Endodermal cell (in vitro differentiated cells): Measurements from ENCODE around the gene WFS1. TPM values are rescaled to one million over a fixed set of nuclear protein-coding genes. Genes with fewer than 3 reads are reported as not detected.

ENCODE experiments used
- DNase-seq: peaks from one replicate; pipeline ENCODE4 v3.0.0-alpha.2; 2017
- H3K27ac ChIP-seq: 2 replicates; pipeline ENCODE4 v1.5.1; 2013; ENCODE audit warnings: mild to moderate bottlenecking, low read depth, low read length, moderate library complexity
- H3K27me3 ChIP-seq: 2 replicates; pipeline ENCODE4 v1.6.1; 2013; ENCODE audit warnings: mild to moderate bottlenecking, low read length, moderate library complexity; ENCODE audit not compliant: insufficient read depth, control insufficient read depth, poor library complexity, severe bottlenecking
- H3K36me3 ChIP-seq: 2 replicates; pipeline ENCODE4 v1.7.0; 2013; ENCODE audit warnings: mild to moderate bottlenecking, low read length, moderate library complexity; ENCODE audit not compliant: control insufficient read depth, insufficient read depth
- H3K4me1 ChIP-seq: one replicate; pipeline ENCODE4 v1.7.0; 2013; ENCODE audit warnings: low read length; ENCODE audit not compliant: control insufficient read depth, insufficient read depth
- H3K4me3 ChIP-seq: 2 replicates; pipeline ENCODE4 v1.5.1; 2013; ENCODE audit warnings: mild to moderate bottlenecking, low read length, moderate library complexity
- H3K9ac ChIP-seq: 2 replicates; pipeline ENCODE4 v1.6.1; 2013; ENCODE audit warnings: mild to moderate bottlenecking, low read length, moderate library complexity; ENCODE audit not compliant: poor library complexity, severe bottlenecking; ENCODE audit errors: extremely low read depth
- H3K9me3 ChIP-seq: 2 replicates; pipeline ENCODE4 v1.6.1; 2013; ENCODE audit warnings: mild to moderate bottlenecking, low read length, moderate library complexity; ENCODE audit not compliant: control insufficient read depth
- H3K27ac Mint-ChIP-seq: 2 replicates; pipeline ENCODE4 v1.8.0; 2020; ENCODE audit warnings: mixed read lengths
- H3K27me3 Mint-ChIP-seq: 2 replicates; pipeline ENCODE4 v1.8.0; 2021; ENCODE audit warnings: mild to moderate bottlenecking, mixed read lengths; ENCODE audit not compliant: insufficient read depth
- H3K36me3 Mint-ChIP-seq: 2 replicates; pipeline ENCODE4 v1.8.0; 2020; ENCODE audit warnings: low read depth, mixed read lengths
- H3K4me1 Mint-ChIP-seq: 2 replicates; pipeline ENCODE4 v1.8.0; 2020; ENCODE audit warnings: mixed read lengths
- H3K4me3 Mint-ChIP-seq: 2 replicates; pipeline ENCODE4 v1.8.0; 2020; ENCODE audit warnings: mild to moderate bottlenecking, moderate library complexity, mixed read lengths
- H3K9me3 Mint-ChIP-seq: 2 replicates; pipeline ENCODE4 v1.8.0; 2020; ENCODE audit warnings: mild to moderate bottlenecking, mixed read lengths
- CTCF ChIP-seq: fragments of 200-600 bp; sonication (generic); conservative IDR thresholded peaks from 2 replicates; pipeline ENCODE4 v1.5.0; 2021; ENCODE audit warnings: antibody characterized with exemption, mild to moderate bottlenecking
- WGBS, 2 experiments: methylation state at CpG; one replicate each; pipeline versions ENCODE4 v1.1.5 to v1.1.7; 2013; ENCODE audit warnings: missing lambda C conversion rate in 2 of 2, mixed read lengths in 1 of 2; ENCODE audit not compliant: insufficient coverage in 1 of 2, insufficient read length in 1 of 2; 5-methylcytosine and 5-hydroxymethylcytosine counted together
- total RNA-seq, 2 donors: library from RNA; stranded (reverse); fragmentation: NEBNext Ultra II Directional in 1 of 2; extraction: Animal tissue kit (Norgen Biotek cat#: 25700) in 1 of 2; gene quantifications; 2 replicates in 1 of 2; 3 replicates in 1 of 2; pipeline ENCODE4 v1.2.1, GENCODE V29; 2021

The WFS1 gene
- total RNA-seq, 2 donors from 2014 or later: 25.3 to 26.1 TPM

- no peak overlapping the region for H3K4me3 ChIP-seq
- no peak overlapping the region for H3K27ac ChIP-seq
- H3K27me3 ChIP-seq: no peaks in the 10 kb centered on the region
- no peaks in the 10 kb centered on the region for H3K9me3 ChIP-seq
- H3K4me1 ChIP-seq: no peaks in the 10 kb centered on the region
- no peak overlapping the region for H3K4me3 Mint-ChIP-seq
- no peak overlapping the region for H3K9ac ChIP-seq
- H3K4me1 Mint-ChIP-seq: peaks cover 9% of the 10 kb centered on the region
- WGBS, 2 experiments: 84 to 90% methylated on average over 18 to 19 of the region's 19 CpGs
- no peaks in the 10 kb centered on the region for H3K36me3 ChIP-seq
- no peak for DNase-seq
- H3K27ac Mint-ChIP-seq: no peak overlapping the region
- H3K27me3 Mint-ChIP-seq: no peaks in the 10 kb centered on the region
- no peaks in the 10 kb centered on the region for H3K9me3 Mint-ChIP-seq
- H3K36me3 Mint-ChIP-seq: peaks cover 3% of the 10 kb centered on the region
- TF ChIP-seq CTCF: no peak
These were observed 80.4 kb downstream of the WFS1 start for GRCh38 chr4:6349896-6350603.

GRCh38 chr4:6350646-6351045 is 81.0 kb downstream of the WFS1 start:
- TF ChIP-seq CTCF: no peak
- 89 to 95% methylated on average over 6 to 8 of the region's 8 CpGs for WGBS, 2 experiments
- no peaks in the 10 kb centered on the region for H3K27me3 Mint-ChIP-seq
- peaks cover 12% of the 10 kb centered on the region for H3K4me1 Mint-ChIP-seq
- Histone ChIP-seq H3K27me3 (no peaks in the 10 kb centered on the region), H3K27ac (no peak overlapping the region), H3K9me3 (no peaks in the 10 kb centered on the region), H3K36me3 (no peaks in the 10 kb centered on the region), H3K9ac (no peak overlapping the region), H3K4me3 (no peak overlapping the region), H3K4me1 (no peaks in the 10 kb centered on the region)
- DNase-seq: no peak
- H3K27ac Mint-ChIP-seq: no peak overlapping the region
- no peak overlapping the region for H3K4me3 Mint-ChIP-seq
- no peaks in the 10 kb centered on the region for H3K9me3 Mint-ChIP-seq
- peaks cover 3% of the 10 kb centered on the region for H3K36me3 Mint-ChIP-seq

GRCh38 chr4:6351246-6352000 is 81.8 kb downstream of the WFS1 start:
- no peaks in the 10 kb centered on the region for H3K9me3 ChIP-seq
- H3K9ac ChIP-seq: no peak overlapping the region
- no peak overlapping the region for H3K4me3 ChIP-seq
- no peaks in the 10 kb centered on the region for H3K4me1 ChIP-seq
- H3K36me3 Mint-ChIP-seq: no peaks in the 10 kb centered on the region
- H3K27me3 ChIP-seq: no peaks in the 10 kb centered on the region
- TF ChIP-seq CTCF: no peak
- no peaks in the 10 kb centered on the region for H3K27me3 Mint-ChIP-seq
- H3K9me3 Mint-ChIP-seq: no peaks in the 10 kb centered on the region
- 93 to 96% methylated on average over 15 to 20 of the region's 22 CpGs for WGBS, 2 experiments
- H3K4me1 Mint-ChIP-seq: peaks cover 12% of the 10 kb centered on the region
- no peak overlapping the region for H3K4me3 Mint-ChIP-seq
- no peak overlapping the region for H3K27ac Mint-ChIP-seq
- no peaks in the 10 kb centered on the region for H3K36me3 ChIP-seq
- H3K27ac ChIP-seq: no peak overlapping the region
- DNase-seq: no peak
